ENCODE measurements around the gene TUG1.

TUG1 gene

DNA sequence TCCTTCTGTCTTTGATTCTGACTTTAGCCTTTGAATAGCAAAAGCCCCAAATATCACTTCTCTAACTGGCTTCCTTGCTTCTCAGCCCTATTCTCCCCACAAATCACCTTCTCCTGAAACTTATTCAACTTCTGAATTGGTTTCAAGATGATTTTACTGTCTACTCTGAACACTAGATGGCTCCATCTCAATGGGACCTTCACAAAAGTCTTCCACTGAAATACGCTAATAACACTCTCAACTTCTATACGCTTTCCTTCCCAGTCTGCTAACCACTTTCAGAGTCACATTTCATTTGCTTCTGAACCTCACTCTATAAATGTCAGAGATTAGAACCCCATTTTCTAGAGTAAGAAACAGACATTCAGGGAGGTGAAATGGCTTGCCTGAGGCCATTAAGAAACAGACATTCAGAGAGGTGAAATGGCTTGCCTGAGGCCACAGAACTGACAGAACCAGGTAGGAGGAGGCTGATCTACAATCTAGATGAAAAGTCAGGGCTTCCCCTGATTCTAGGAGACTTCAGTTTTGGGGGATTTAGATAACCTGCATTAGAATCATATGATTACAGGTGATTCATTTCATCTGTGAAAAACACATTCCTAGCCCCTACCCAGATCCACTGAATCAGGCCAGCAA is 21.1 kb upstream of the TUG1 start:
- peak; percentile 22 to 34 for DNase-seq

GRCh38 chr22:30948930-30949342 is 20.1 kb upstream of the TUG1 start:
- no peak for DNase-seq

DNA sequence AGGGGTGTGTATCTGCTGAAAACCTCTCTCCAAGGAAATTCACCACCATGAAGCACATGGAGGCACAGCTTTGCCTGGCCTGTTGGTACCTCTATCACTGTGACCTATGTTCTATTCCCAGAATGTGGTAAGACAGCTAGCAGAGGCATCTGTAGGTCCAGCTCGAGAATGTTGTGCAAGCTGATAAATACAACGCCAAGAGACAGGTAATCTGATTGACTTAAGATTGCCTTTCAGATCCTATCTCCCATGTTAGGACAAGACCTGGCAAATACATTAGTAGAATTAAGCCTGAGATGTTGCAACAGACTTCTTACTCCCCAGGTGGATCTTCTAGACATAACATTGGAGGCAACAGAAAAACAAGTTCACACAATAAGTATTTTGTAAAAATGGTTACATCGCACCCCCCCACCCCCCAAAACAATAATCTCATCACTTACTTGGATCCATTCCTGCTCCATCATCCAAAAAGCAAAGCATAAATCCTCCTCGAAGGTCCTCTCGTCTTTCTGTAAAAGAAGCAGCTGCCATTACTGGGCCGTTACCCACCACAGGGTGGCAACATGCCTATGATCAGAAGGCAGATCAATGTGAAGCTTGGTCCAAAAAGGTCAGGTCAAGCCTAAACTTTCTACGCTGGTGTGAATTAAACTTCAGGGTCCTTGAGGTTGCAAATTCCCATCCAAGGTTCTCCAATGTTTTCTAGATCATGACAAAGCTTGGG is 19.0 kb upstream of the TUG1 start:
- DNase-seq, result no peak

DNA sequence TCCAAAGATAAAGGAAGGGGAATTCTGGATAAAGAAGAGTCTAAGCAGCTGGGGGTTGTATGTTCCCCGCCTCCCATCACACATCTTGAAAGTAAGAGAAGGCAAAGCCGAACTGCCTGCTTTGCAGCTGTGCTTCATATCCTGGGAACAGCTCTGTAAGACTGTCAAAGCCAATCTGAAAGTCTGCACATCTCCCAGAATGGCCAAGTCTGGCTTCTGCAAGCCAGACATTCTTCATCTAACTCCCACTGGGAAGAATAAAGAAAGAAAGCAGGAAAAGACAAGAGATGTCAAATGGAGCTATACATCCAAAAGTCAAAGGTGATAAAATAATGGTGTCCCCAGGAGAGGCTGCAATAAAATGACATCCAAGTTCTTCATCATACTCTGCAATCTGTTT is 15.9 kb upstream of the TUG1 start:
- DNase-seq, result no peak

GRCh38 chr22:30955153-30955552 is 13.9 kb upstream of the TUG1 start:
- no peak for DNase-seq

GRCh38 chr22:30964858-30965257 is 4.2 kb upstream of the TUG1 start:
- no peak for DNase-seq

- DNase-seq, result peak; percentile 24 to 41
Measured at GRCh38 chr22:30968015-30968923, 796 bp upstream of the TUG1 start, which contains the start of gene MORC2. Gene MORC2, minus strand, starts transcription at chr22:30968774. Its CDS starts 885 bp downstream, at chr22:30967889.

GRCh38 chr22:30969532-30970355 is 679 bp downstream of the TUG1 start:
- peak; percentile 21 to 41 for DNase-seq

GRCh38 chr22:30970356-30970746 is 1.3 kb downstream of the TUG1 start:
- no peak for DNase-seq

DNA sequence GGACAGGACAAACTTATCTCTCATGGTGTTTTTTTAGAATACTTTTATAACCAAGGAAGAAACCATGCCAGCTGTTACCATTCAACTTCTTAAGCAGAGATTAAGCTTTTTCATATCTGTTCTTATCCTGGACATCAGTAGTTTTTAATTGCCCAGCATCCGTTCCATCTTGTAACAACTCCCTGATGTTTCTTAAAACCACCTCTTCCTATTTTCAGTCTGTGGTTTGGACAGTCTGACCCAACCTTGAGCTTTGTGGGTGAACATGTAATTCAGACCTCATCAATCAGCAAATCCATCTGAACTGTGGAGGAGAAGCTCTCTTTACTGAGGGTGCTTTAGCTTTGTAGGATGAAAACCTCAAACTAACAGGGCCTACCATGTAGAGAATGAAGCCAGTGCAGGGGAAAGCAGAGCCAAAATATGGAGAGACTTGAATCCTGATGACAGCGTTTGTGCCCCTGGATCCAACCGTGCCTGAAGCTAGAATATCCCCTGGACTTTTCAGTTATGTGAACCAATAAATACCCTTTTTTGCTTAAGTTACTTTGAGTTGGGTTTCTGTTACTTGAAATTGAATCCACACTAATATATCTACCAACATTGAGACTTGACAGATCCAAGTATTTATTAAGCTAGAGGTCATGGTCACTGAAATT is 9.4 kb downstream of the TUG1 start:
- DNase-seq, result no peak

DNA sequence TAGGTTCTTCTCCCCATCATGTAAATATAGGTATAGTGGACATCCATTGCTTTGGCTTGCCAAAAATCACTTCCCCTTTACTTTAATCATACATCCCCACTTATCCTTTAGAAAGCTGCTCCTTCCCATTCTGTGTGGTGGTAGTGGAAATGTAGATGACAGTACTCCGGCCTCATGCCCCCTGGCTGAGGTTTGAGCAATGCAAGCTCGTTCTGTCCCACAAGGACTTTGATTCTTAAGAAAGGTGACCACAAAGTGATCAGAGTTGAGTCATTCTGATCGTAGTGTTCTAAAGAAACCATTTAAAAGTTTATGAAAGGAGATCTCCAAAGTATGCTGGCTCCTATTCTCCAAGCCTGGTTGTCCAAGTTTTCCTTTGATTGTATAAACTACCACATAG is 10.9 kb downstream of the TUG1 start:
- DNase-seq, result no peak

DNA sequence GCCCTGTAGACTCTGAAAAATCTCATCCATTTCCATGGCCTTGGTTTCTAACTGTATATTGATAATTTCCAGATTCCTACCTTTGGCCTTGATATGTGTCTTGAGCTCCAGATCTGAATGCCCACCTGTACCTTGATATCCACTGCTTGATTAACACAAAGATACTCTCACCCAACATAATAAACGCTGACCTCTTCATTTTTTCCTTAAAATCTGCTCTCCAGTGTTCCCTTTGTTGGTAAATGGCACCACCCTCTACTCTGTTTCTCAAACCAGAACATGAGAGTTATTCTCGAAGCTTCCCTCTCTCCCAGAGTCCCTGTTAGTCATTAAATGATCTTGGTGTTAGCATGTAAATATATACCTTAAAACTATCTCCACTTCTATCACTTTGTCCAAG is 13.4 kb downstream of the TUG1 start:
- DNase-seq, result no peak

GRCh38 chr22:30984317-30984716 is 15.3 kb downstream of the TUG1 start:
- DNase-seq, result no peak

GRCh38 chr22:30985561-30986208 is 16.6 kb downstream of the TUG1 start:
- DNase-seq, result no peak

DNA sequence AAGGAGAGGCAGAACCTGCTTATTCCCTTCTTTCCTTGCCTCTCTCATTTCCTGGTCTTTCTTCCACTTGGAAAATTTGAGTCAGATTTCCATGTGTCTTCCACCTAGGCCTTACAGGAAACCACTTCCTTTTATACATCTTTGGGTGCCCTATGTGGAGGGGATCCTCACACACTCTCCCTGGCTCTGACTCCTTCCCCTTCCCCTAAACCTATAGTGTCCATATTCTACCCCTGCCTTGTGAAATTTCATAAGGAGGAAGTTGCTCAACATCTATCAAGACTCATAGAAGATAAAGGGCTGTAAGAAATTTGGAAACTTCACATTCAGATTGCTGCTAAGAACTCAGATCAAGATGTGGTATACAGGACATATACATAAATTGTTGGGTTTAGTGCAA is 20.4 kb downstream of the TUG1 start:
- DNase-seq, result peak; percentile 60

GRCh38 chr22:30990690-30991089 is 21.6 kb downstream of the TUG1 start:
- no peak for DNase-seq

GRCh38 chr22:30992565-30992964 is 23.5 kb downstream of the TUG1 start:
- no peak for DNase-seq

GRCh38 chr22:30994960-30995359 is 25.9 kb downstream of the TUG1 start:
- no peak for DNase-seq

- DNase-seq, result peak; percentile 23 to 33
Measured at GRCh38 chr22:30996462-30996861, 27.4 kb downstream of the TUG1 start.

DNA sequence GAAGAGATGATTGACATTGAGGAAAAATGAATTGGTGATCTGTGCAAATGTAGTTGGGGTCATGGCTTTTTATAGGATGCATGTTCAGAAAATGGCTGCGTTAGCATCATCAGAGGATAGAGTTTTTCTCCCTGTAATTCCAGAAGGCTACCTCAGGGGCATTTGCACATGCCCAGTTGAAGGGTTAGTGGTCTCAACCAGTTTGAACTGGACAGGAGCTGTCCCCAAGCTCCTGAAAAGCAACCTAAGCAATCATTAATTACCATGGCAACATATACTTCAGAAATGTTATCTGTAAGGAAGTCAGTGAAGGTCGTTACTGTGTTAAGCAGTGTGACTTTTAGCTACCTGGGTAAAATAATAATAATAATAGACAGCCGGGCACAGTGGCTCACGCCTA is 29.3 kb downstream of the TUG1 start:
- DNase-seq, result no peak

GRCh38 chr22:31001124-31001770 is 32.2 kb downstream of the TUG1 start:
- DNase-seq, result no peak

Measured in inflammatory macrophage treated with lipopolysaccharide for 1 hour (primary cell).